Measurements from ENCODE around the gene SRC.

SRC gene

GRCh38 chr20:37357481-37358365, 11.8 kb downstream of the SRC start:
- TF ChIP-seq CTCF (IDR thresholded peaks at IDR 0.05; ENCODE audit: insufficient read depth, low read length) (no peak), POLR2AphosphoS5 (IDR thresholded peaks at IDR 0.05; ENCODE audit: low read depth) (peak; percentile 85), REST (IDR thresholded peaks at IDR 0.05; ENCODE audit: insufficient replicate concordance, low read depth) (no peak), SPI1 (IDR thresholded peaks at IDR 0.05; ENCODE audit: borderline replicate concordance, low read depth) (peak; percentile 99), GABPA (IDR thresholded peaks at IDR 0.05; ENCODE audit: low read depth) (0 out of 2 replicates have a peak, but pooled peaks have one; percentile 5)
- H3K4me3 ChIP-seq (replicated peaks; ENCODE audit: insufficient read depth, low read length): no peak overlapping the region
- peak overlapping the region; percentile 37 for H3K27ac ChIP-seq (replicated peaks)
- peak; percentile 94 to 96 for DNase-seq (ENCODE audit: low read depth in 1 of 2, low spot score in 1 of 2)
- H3K27me3 ChIP-seq (ENCODE audit: insufficient read depth, poor library complexity, severe bottlenecking): no peaks in the 10 kb centered on the region

- H3K27ac ChIP-seq (replicated peaks): peak overlapping the region; percentile 21
- no peak for DNase-seq (ENCODE audit: low read depth in 1 of 2, low spot score in 1 of 2)
- H3K4me3 ChIP-seq (replicated peaks; ENCODE audit: insufficient read depth, low read length): no peak overlapping the region
- H3K27me3 ChIP-seq (ENCODE audit: insufficient read depth, poor library complexity, severe bottlenecking): no peaks in the 10 kb centered on the region
- TF ChIP-seq REST (IDR thresholded peaks at IDR 0.05; ENCODE audit: insufficient replicate concordance, low read depth): no peak
- TF ChIP-seq POLR2AphosphoS5 (IDR thresholded peaks at IDR 0.05; ENCODE audit: low read depth): no peak
- no peak for TF ChIP-seq GABPA (IDR thresholded peaks at IDR 0.05; ENCODE audit: low read depth)
- no peak for TF ChIP-seq CTCF (IDR thresholded peaks at IDR 0.05; ENCODE audit: insufficient read depth, low read length)
- no peak for TF ChIP-seq SPI1 (IDR thresholded peaks at IDR 0.05; ENCODE audit: borderline replicate concordance, low read depth)
Observed at GRCh38 chr20:37358366-37359150, 12.6 kb downstream of the SRC start.

- no peak for DNase-seq (ENCODE audit: low read depth in 1 of 2, low spot score in 1 of 2)
- Histone ChIP-seq H3K27me3 (ENCODE audit: insufficient read depth, poor library complexity, severe bottlenecking) (no peaks in the 10 kb centered on the region), H3K27ac (replicated peaks) (no peak overlapping the region), H3K4me3 (replicated peaks; ENCODE audit: insufficient read depth, low read length) (no peak overlapping the region)
- TF ChIP-seq SPI1 (IDR thresholded peaks at IDR 0.05; ENCODE audit: borderline replicate concordance, low read depth) (no peak), CTCF (IDR thresholded peaks at IDR 0.05; ENCODE audit: insufficient read depth, low read length) (no peak), GABPA (IDR thresholded peaks at IDR 0.05; ENCODE audit: low read depth) (no peak), POLR2AphosphoS5 (IDR thresholded peaks at IDR 0.05; ENCODE audit: low read depth) (no peak), REST (IDR thresholded peaks at IDR 0.05; ENCODE audit: insufficient replicate concordance, low read depth) (no peak)
Observed at GRCh38 chr20:37359331-37359730, 13.4 kb downstream of the SRC start.

All from HL-60 (cell line).